ENCODE results near the gene RNF157. TPM values are rescaled to one million over a fixed set of nuclear protein-coding genes. Genes with fewer than 3 reads are reported as not detected.

Gene RNF157
- total RNA-seq, 1 donor from 2014 or later = 0.99 TPM

GRCh38 chr17:76094046-76094445, 146.2 kb downstream of the RNF157 start:
- Mint-ChIP-seq H3K4me1 (ENCODE audit: unreplicated experiment) (peaks cover 2% of the 10 kb centered on the region), H3K9me3 (ENCODE audit: unreplicated experiment) (no peaks in the 10 kb centered on the region), H3K27ac (ENCODE audit: unreplicated experiment) (no peak overlapping the region), H3K36me3 (ENCODE audit: unreplicated experiment) (peaks cover 44% of the 10 kb centered on the region), H3K4me3 (ENCODE audit: unreplicated experiment) (no peak overlapping the region), H3K27me3 (ENCODE audit: unreplicated experiment) (no peaks in the 10 kb centered on the region)
- no peak for DNase-seq (ENCODE audit: extremely low spot score, unreplicated experiment)
- TF ChIP-seq, protein P1, sequence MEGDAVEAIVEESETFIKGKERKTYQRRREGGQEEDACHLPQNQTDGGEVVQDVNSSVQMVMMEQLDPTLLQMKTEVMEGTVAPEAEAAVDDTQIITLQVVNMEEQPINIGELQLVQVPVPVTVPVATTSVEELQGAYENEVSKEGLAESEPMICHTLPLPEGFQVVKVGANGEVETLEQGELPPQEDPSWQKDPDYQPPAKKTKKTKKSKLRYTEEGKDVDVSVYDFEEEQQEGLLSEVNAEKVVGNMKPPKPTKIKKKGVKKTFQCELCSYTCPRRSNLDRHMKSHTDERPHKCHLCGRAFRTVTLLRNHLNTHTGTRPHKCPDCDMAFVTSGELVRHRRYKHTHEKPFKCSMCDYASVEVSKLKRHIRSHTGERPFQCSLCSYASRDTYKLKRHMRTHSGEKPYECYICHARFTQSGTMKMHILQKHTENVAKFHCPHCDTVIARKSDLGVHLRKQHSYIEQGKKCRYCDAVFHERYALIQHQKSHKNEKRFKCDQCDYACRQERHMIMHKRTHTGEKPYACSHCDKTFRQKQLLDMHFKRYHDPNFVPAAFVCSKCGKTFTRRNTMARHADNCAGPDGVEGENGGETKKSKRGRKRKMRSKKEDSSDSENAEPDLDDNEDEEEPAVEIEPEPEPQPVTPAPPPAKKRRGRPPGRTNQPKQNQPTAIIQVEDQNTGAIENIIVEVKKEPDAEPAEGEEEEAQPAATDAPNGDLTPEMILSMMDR (IDR thresholded peaks at IDR 0.05) = no peak

GRCh38 chr17:76092526-76093413, 147.5 kb downstream of the RNF157 start:
- H3K27me3 Mint-ChIP-seq (ENCODE audit: unreplicated experiment) = no peaks in the 10 kb centered on the region
- H3K4me3 Mint-ChIP-seq (ENCODE audit: unreplicated experiment) = no peak overlapping the region
- no peak overlapping the region for H3K27ac Mint-ChIP-seq (ENCODE audit: unreplicated experiment)
- no peaks in the 10 kb centered on the region for H3K9me3 Mint-ChIP-seq (ENCODE audit: unreplicated experiment)
- peaks cover 43% of the 10 kb centered on the region for H3K36me3 Mint-ChIP-seq (ENCODE audit: unreplicated experiment)
- TF ChIP-seq, protein P1 (IDR thresholded peaks at IDR 0.05) = no peak
- no peak for DNase-seq (ENCODE audit: extremely low spot score, unreplicated experiment)
- peaks cover 2% of the 10 kb centered on the region for H3K4me1 Mint-ChIP-seq (ENCODE audit: unreplicated experiment)

Small RNA genes within 50 kb of the gene (microRNA-seq; reads per million reads assigned to microRNA genes)
- 3.8 reads per million for gene MIR6868 (ENCODE audit: unreplicated experiment)

Other genes with a start within 250 kb of the RNF157 start
- 8.3 and 9.6 TPM in 2 replicates for gene CDK3, start 239.6 kb downstream of the RNF157 start, total RNA-seq
- not detected in 2 replicates for gene EVPL, start 213.2 kb downstream of the RNF157 start, total RNA-seq
- gene SRP68, start 168.0 kb downstream of the RNF157 start, total RNA-seq = 73.7 and 74.7 TPM in 2 replicates
- gene GALR2, start 165.7 kb downstream of the RNF157 start, total RNA-seq = not detected in 2 replicates
- not detected in 2 replicates for gene ZACN, start 161.3 kb downstream of the RNF157 start, total RNA-seq
- gene EXOC7, start 136.7 kb downstream of the RNF157 start, total RNA-seq = 158 and 164 TPM in 2 replicates
- gene FOXJ1, start 99.2 kb downstream of the RNF157 start, total RNA-seq = 0.13 TPM in 2 replicates
- 30.1 and 32.2 TPM in 2 replicates for gene UBALD2, start 24.9 kb upstream of the RNF157 start, total RNA-seq
- 6.3 and 7.3 TPM in 2 replicates for gene QRICH2, start 67.8 kb upstream of the RNF157 start, total RNA-seq
- gene PRPSAP1, start 113.4 kb upstream of the RNF157 start, total RNA-seq = 69.7 and 71.9 TPM in 2 replicates
- gene SPHK1, start 144.1 kb upstream of the RNF157 start, total RNA-seq = 15.2 TPM in 2 replicates
- 30.7 and 32.4 TPM in 2 replicates for gene UBE2O, start 212.7 kb upstream of the RNF157 start, total RNA-seq
- gene AANAT, start 227.1 kb upstream of the RNF157 start, total RNA-seq = not detected in 2 replicates

Data from osteocyte (in vitro differentiated cells).